Omental fat pad (tissue), 4 donors: Measurements from ENCODE around the gene EPHB2. TPM values are rescaled to one million over a fixed set of nuclear protein-coding genes. Genes with fewer than 3 reads are reported as not detected.
"Not testable (repeated sequence)": the region's sequence is repeated elsewhere in the genome, so short reads cannot be mapped to it uniquely, and the experiment has no call there.

Experiments used
- ATAC-seq: fragments of 150-250 bp; one replicate; pipeline ENCODE4 v1.9.1; 2016; ENCODE audit warnings: mild to moderate bottlenecking, moderate library complexity; ENCODE audit not compliant: low FRiP score
- DNase-seq: peaks from one replicate; pipeline ENCODE4 v3.0.0-alpha.2; 2019; ENCODE audit warnings: low spot score
- total RNA-seq, 4 donors: library from RNA; depleted of rRNA; stranded (reverse); fragments of >200 nt; gene quantifications; one replicate each; pipeline ENCODE4 v1.1.0, GENCODE V29; 2016
- TF ChIP-seq, protein P1 (sequence below), 3 donors: fragments of 450-650 bp; IDR thresholded peaks; one replicate each; pipeline ENCODE4 v1.5.1; 2016 to 2017; ENCODE audit warnings: antibody characterized with exemption in 3 of 3, mild to moderate bottlenecking in 3 of 3, moderate library complexity in 2 of 3

Gene EPHB2
- total RNA-seq, 4 donors from 2014 or later: 3.5 to 5.5 (median 4.7) TPM

DNA sequence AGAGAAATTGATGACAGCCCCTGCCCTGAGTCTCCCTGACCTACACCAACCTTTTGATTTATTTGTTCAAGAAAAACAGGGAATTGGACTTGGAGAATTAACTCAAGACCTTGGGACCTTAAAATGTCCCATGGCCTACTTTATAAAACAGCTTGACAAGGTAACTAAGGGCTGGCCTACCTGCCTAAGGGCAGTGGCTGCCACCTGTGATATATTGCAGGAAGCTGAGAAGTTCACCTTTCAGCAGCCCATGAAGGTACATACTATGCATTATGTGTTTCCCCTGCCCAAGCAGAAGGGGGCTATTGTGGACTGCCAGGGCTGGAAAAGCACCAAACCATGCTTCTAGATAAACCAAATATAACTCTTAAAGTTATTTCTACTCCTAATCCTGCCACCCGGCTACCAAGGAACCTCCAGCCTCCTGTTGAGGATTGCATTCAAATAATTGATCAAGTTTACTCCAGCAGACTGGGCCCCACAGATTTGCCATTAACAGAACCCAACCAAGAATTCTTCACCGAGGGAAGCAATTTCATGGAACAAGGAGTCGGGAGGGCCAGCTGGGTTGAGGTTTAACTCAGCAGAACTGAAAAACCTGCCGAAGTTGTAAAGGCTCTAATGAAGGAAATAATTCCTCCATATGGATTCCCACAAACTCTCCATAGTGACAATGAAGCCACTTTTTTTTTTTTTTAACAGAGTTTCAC lies 233.9 kb downstream of the EPHB2 start:
- TF ChIP-seq, protein P1, sequence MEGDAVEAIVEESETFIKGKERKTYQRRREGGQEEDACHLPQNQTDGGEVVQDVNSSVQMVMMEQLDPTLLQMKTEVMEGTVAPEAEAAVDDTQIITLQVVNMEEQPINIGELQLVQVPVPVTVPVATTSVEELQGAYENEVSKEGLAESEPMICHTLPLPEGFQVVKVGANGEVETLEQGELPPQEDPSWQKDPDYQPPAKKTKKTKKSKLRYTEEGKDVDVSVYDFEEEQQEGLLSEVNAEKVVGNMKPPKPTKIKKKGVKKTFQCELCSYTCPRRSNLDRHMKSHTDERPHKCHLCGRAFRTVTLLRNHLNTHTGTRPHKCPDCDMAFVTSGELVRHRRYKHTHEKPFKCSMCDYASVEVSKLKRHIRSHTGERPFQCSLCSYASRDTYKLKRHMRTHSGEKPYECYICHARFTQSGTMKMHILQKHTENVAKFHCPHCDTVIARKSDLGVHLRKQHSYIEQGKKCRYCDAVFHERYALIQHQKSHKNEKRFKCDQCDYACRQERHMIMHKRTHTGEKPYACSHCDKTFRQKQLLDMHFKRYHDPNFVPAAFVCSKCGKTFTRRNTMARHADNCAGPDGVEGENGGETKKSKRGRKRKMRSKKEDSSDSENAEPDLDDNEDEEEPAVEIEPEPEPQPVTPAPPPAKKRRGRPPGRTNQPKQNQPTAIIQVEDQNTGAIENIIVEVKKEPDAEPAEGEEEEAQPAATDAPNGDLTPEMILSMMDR (IDR thresholded peaks at IDR 0.05): no peak
- ATAC-seq: no peak
- DNase-seq: no peak

DNA sequence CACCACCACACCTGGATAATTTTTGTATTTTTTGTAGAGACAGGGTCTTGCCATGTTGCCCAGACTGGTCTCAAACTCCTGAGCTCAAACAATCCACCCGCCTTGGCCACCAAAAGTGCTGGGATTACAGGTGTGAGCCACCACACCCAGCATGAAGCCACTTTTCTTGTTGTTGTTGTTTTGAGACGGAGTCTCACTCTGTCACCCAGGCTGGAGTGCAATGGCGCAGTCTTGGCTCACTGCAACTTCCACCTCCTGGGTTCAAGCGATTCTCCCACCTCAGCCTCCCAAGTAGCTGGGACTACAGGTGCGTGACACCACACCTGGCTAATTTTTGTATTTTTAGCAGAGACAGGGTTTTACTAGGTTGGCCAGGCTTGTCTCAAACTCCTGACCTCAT lies 234.5 kb downstream of the EPHB2 start:
- not testable (repeated sequence) for DNase-seq, ATAC-seq

DNA sequence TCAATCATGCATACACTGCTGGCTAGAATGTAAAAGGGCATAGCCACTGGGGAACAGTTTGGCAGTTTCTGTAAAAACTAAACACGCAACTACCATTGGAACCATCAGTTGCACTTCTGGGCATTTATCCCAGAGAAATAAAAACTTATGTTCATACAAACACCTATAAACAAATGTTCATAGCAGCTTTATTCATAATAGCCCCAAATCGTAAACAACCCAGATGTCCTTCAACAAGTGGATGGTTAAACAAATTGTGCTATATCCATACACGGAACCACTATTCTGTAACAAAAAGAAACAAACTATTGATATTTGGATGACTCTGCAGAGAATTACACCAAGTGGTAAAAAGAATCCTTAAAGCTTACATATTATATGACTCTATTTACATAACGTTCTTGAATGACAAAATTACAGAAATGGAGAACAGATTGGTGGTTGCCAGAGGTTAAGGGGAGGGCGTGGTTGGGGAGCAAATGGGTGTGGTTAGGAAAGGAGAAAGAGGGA lies 239.2 kb downstream of the EPHB2 start:
- DNase-seq: no peak
- no peak for ATAC-seq

DNA sequence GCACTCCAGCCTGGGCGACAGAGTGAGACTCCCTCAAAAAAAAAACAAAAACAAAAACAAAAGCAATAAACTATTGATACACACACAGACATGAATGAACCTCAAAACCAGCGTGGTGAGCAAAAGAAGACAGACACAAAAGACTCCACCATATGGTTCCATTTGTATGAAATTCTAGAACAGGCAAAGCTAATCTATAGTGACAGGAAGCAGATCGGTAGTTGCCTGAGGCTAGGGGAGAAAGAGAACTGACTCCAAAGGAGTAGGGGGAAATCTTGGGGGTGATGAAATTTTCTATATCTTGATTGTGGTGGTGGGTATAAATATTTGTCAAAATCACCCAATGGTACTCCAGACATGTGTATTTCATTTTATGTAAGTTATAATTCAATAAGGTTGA lies 241.2 kb downstream of the EPHB2 start:
- TF ChIP-seq, protein P1 (IDR thresholded peaks at IDR 0.05): no peak
- ATAC-seq: no peak
- DNase-seq: no peak

More for the DNA sequence above, 239.2 kb downstream of the EPHB2 start:
- TF ChIP-seq, protein P1 (IDR thresholded peaks at IDR 0.05): no peak

DNA sequence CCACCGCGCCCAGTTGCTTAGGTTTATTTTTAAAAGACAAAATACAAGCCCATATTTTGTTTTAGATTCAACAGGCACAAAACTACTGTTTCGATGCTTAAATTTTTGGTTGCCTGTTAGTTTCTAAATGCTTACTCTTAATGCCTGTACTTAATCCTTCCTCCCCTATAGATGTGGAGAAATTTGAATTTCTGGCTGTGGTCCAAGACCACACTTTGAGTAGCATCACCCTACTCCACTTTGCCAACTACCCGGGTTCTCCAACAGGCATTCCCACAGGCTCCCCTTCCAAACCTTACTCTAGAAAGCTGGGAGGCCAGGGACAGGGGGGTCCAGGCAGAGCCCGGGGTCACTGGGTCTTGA lies 242.0 kb downstream of the EPHB2 start:
- TF ChIP-seq, protein P1 (IDR thresholded peaks at IDR 0.05): no peak
- ATAC-seq (no peak), DNase-seq (no peak)

DNA sequence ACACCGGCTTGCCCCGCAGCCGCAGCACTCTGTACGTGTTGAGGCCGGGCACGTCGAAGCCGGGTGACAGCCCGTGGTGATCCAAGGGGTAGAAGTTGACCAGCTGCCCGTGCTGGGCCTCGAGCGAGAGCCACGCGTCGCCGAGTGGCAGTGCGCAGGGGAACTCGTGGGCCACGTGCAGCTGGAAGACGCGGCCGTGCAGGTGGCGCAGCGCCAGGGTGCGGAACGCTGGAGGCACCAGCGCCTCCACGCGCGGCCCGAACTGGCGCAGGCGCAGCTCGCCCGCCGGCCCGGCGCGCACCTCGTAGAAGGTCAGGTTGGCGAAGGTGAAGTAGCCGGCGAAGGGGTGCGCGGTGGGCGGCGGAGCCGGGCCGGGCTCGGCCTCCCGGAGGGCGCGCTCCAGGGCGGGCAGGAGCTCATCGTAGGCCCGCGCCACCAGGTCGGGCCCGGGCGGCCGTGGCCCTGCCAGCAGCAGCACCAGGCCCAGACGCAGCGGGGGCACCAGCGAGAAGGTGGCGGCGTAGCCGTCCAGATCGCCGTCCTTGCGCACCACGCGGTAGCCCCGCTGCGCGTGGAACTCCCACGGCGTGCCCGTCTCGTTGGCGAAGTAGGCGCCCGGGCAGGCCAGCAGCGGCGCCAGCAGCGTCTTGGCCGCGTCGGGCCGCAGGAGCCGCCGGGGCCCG lies 242.6 kb downstream of the EPHB2 start:
- TF ChIP-seq, protein P1 (IDR thresholded peaks at IDR 0.05): no peak
- no peak for DNase-seq
- no peak for ATAC-seq

DNA sequence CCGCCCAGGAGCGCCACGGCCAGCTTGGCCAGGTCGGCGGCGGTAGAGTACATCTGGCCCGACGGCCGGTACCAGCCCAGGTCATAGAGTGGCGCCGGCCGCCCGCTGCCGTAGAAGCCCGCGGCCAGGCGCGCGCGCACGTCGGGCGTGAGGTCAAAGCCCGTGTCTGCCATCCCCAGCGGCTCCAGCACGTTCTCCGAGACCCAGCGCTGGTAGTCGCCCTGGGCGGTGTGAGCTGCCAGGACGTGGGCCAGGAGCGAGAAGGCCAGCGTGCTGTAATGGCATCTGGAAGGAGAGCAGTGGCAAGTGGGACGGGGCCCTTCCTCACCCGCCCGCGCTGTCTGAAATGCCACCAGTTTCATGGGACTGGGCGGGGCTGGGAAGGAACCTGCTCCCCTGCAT lies 243.1 kb downstream of the EPHB2 start:
- no peak for ATAC-seq
- no peak for DNase-seq
- TF ChIP-seq, protein P1 (IDR thresholded peaks at IDR 0.05): no peak
